Measurements from ENCODE around the gene CLRN2.
A peak's percentile ranks its signal among the peaks of the same experiment; 100 is the strongest.
"Not testable (repeated sequence)": the region's sequence is repeated elsewhere in the genome, so short reads cannot be mapped to it uniquely, and the experiment has no call there.

Gene CLRN2

DNA sequence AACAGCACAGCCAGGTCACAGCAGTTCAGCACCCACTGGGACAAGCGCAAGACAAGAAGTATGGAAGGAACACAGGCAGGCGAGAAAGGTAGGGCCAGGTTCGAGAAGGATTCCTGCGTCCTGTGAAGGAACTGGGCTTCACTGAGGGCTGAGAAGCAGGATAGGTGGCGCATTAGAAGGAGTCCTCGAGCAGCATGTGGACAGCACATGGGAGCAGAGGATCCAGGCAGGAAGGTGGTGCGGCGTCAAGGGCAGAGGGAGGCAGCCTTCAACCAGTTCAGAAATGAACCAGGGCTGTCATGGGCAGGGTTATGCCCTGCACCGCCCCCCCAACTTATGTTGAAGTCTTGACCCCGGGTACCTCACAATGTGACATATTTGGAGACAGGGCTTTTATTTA, 31.3 kb downstream of the CLRN2 start:
- no peak for DNase-seq

DNA sequence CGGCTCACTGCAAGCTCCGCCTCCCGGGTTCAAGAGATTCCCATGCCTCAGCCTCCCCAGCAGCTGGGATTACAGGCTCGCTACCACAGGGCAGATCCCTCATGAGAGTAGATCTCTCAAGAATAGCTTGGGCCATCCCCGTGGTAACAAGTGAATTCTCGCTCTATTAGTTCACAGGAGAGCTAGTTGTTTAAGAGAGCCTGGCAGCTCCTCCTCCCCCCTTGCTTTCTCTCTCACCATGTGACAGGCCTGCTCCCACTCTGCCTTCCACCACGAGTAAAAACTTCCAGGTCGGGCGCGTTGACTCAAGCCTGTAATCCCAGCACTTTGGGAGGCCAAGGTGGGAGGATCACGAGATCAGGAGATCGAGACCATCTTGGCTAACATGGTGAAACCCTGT, 31.7 kb downstream of the CLRN2 start:
- no peak for DNase-seq

DNA sequence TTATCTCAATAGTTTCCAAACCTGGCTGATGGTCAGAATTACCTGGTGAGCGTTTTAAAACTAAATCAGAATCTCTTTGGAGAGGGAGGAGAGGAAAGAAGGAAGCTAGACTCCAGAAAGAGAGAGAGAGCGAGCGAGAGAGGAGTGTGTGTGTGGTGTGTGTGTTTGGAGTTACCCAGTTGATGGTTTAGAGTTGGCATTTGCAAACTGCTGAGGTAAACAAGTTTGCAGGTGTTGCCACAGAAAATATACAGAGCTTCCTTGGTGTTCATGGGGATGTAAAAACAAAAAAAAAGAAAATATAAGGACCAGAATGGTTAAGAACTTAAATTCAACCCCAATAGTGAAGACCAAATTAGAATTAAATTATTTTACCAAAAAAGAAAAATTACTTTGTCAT, 35.6 kb downstream of the CLRN2 start:
- no peak for DNase-seq

DNA sequence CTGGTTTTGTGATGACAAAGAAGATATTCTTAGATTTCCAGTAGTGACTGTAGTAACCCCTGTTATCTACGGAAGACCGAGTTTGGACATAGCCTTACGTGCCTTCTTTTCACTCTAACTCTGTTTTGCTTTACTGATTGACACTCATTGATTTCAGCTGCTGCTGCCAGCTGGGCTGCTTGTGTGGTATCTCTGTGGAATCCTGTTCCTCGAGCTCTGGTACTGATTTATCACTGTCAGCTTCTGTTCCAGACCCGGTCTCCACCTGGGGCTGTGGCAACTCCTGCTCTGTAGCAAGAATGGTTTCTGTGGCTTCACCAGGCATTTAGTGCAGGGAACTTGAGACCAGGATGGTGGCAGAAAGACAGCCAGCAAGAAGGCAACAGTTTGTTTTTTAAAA, 37.5 kb downstream of the CLRN2 start:
- no peak for DNase-seq

DNA sequence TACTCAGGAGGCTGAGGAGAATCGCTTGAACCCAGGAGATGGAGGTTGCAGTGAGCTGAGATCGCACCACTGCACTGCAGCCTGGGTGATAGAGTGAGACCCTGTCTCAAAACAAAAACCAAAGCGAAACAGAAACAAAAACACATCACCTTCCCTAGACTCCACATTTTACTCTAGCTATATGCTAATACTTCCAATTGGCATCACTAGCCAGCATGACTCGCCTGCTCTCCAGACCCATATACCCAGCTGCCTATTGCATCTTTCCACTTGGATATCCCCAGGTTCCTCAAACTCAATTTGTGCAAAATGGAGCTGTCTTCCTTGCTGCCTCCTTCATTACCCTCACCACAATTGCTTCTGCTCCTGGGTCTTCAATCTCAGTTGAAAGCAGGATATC, 39.6 kb downstream of the CLRN2 start:
- no peak for DNase-seq

DNA sequence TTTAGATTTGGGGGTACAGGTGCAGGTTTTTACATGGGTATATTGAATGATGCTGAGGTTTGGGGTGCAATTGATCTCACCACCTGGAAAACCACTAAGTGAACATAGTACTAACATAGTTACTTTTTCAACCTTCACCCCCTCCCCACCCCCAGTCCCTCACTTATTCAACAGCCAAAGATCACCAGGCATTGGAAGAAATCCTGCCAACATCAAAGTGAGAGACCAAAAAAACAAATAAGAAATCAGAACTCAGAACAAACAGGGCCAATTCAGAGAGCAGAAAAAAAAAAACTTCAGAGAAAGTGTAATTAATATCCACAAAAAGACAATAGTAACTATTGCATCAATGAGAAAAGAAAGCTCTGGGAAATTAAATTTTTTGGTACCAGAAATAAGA, 41.5 kb downstream of the CLRN2 start:
- DNase-seq: no peak

DNA sequence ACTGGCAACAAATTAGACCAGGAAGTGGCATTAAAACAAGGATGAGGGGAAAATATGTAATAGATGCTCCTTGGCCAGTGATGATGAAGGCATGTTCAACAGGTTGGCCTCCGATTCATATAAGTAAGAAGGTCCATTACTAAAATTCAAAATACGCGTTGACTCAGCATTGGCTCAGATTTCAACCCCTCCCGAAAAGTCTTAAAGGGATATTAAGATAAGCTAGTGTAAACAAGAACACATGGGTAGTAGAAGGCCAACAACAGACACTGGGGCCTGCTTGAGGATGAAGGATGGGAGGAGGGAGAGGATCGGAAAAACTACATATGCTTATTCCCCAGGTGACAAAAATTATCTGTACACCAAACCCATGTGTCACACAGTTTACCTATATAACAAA, 42.9 kb downstream of the CLRN2 start:
- DNase-seq: no peak

DNA sequence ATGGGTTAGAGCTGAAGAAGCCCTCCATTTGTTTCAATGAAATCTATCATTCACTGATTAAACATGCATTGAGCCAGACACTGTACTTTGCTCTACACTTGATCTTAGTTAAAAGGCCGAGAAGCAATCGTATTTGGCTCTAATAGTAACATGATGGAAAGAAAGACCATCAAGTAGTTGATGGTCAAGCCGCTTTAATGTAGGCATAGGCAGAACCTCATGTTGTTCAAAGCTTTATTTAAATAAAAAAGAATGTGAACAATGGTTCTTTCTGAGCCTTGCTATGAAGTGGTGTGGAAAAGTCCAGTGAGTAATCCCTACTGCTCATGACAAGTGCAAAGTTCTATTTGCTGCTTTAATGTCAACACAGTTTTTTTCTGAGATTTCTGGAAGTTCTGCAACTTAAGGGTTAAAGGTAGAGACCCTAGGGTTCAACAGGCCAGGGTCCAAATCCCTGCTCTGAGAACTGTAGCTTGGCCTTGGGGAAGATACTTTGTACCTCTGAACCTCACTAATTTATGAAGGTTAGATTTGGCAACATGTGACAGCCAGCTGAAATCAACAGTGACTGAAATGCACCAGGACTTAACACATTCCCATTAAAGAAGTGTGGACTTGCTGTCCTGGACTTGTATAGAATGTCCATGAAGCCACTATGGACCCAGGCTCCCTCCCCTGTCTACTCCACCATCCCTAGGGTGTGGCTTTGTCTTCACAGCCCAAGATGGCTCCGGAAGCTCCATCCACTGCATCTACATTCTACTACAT, 44.2 kb downstream of the CLRN2 start:
- DNase-seq: no peak

DNA sequence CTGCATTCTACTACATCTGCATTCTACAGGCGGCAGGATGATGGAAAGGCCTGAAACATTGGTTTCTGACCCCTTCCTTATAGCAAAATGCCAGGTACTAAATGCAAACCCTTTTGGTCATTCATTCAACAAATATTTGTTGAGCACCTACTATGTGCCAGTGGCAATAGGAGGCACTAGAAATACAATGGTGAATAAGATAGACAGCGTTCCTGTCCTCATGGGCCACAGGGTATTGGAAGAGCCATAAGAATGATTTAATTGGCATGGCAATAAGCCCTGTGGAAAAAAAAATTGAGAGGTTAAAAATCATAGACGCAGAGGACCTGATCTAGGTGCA, 44.7 kb downstream of the CLRN2 start:
- no peak for DNase-seq

DNA sequence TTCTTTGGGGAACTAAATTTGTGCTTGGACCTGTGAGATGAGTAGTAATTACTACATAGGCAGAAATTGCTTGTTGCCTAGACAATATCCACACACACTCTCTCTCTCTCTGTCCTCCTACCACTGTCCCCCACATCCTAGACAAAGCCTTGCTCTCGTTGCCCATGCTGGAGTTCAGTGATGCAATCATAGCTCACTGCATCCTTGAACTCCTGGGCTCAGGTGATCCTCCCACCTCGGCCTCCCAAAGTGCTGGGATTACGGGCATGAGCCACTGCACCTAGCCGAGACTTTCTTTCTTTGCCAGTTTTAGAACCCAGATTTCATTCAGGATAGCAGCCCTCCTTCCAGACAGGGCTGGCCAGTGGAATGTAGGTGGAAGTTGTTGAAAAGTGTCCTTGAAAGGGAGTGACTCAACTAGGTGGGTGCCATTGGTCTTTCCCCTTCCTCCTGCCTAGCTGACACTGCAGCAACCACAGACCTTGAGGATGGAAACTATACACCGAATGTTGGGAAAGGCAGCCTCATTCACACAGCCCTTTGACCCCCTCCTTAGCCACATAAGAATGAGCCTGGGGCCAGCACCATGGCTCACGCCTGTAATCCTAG, 45.2 kb downstream of the CLRN2 start:
- DNase-seq: no peak

DNA sequence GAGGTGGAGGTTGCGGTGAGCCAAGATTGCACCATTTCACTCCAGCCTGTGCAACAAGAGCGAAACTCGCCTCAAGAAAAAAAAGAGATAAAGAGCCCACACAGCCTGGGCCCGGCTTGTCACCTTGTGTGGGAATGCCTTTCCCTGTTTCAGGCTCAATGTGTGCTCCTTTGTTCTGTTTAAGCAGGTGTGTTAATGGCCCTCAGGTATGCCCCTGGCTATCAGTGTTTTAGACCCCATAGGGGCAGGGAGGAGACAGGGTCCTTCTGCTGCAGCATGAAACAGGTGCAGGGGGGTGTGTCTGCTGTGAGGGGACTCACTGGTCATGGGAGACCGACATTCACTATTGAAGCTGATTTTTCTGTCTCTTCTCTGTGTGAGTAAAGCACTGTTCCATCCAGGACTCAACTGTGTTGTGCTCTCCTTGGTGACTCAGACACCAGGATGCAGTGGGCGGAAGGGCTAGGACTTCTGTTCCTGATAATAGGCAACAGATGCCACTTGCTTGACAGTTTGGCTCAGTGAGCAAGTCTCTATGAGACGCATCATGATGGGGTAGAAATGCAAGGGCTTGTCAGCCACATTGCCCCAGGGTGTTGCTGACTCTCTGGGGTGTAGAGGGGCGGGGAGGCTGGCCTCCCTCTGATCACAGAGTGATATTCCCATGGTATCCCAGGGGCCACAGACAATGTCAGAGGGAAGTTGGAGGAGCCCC, 46.4 kb downstream of the CLRN2 start:
- peak; percentile 7 for DNase-seq

DNA sequence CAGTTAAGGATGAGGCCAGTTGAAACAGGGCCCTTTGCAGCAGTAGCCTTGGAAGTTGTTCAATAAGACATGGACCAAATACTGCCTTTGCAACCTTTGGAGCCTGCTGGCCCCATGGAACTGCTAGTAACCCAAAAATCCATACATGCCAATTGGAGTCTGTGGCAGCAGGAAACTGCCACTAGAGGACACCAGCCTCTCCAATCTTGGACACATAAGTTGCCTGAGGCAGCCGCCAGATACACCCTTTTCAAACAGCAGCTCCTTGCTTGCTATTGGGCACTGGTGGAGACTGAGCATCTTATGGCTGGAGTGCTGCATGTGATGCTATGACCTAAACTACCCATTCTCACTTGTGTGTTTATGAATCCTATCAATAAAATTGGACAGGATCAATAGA, 47.2 kb downstream of the CLRN2 start:
- no peak for DNase-seq

DNA sequence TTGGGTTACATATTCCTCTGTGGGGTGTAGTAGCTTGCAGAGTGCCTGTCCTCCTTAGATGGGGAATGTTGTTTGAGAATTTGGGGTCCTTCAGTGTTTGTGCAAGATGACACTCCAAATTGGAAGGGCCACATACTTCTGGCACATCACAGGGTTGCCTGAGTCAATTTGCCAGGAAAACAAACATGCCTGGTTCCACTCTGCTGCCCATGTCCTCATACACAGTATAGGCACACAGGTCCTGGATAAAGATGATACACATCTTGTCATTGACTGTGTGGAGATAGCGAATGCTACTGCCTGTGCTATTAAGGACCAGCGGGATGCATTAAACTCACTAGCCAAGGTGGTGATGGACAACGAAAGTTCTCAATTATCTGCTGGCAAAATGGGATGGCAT, 50.9 kb downstream of the CLRN2 start:
- no peak for DNase-seq

DNA sequence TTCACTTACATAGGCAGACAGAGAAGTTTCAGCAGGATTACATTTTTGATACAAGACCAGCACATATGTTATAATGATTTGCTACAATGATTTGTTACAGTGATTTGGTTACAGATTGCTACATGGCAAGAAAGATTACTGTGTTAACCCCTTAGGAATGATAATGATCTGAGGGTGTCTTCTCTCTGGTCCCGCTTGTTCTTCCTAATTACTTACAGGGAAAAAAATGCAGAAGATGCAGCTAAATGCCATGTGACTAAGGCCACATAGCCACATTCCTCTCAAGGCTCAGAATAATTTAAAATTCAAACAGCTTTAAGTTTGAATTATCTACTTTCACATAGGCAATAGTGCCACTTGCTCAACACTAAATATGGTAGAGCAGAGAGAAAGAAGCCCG, 52.3 kb downstream of the CLRN2 start:
- no peak for DNase-seq

DNA sequence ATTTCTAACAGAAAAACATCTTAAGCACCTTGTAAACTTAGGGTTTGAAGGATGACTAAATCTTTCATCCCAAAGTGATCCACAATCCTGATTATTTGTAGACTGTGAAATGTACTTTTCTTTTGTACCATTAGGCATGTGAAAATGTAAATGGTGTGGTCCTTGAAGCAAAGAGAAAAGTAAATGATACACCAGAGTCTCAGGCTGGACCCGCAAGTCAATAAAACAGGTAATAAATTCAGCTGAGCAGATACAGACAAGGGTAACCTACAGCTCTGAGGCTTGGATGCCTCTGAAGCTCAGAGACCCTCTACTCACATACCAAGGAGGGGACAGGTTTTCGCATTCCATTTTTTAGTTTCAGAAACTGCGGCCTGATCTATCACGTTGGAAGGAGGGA, 59.2 kb downstream of the CLRN2 start:
- no peak for DNase-seq

DNA sequence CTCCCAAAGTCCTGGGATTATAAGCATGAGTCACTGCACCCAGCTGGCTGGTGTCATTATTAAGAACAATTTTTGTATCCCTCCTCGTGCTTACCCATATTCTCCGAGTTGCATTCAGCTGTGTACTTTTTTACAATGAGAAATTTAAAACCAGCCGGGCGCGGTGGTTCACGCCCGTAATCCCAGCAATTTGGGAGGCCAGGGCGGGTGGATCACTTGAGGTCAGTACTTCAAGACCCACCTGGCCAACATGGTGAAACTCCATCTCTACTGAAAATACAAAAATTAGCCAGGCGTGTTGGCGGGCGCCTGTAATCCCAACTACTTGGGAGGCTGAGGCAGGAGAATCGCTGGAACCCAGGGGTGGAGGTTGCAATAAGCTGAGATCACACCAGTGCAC, 60.2 kb downstream of the CLRN2 start:
- not testable (repeated sequence) for DNase-seq

Data from stimulated activated CD4-positive, alpha-beta T cell treated with anti-CD3 and anti-CD28 coated beads, Interleukin-15, amount 100 ng/mL, for 24 hours (primary cell).